Endodermal cell (in vitro differentiated cells): ENCODE results near the gene LRP1. TPM values are rescaled to one million over a fixed set of nuclear protein-coding genes. Genes with fewer than 3 reads are reported as not detected.

Source experiments
- DNase-seq: peaks from one replicate; pipeline ENCODE4 v3.0.0-alpha.2; 2017
- H3K27ac ChIP-seq: 2 replicates; pipeline ENCODE4 v1.5.1; 2013; ENCODE audit warnings: mild to moderate bottlenecking, low read depth, low read length, moderate library complexity
- H3K27me3 ChIP-seq: 2 replicates; pipeline ENCODE4 v1.6.1; 2013; ENCODE audit warnings: mild to moderate bottlenecking, low read length, moderate library complexity; ENCODE audit not compliant: insufficient read depth, control insufficient read depth, poor library complexity, severe bottlenecking
- H3K36me3 ChIP-seq: 2 replicates; pipeline ENCODE4 v1.7.0; 2013; ENCODE audit warnings: mild to moderate bottlenecking, low read length, moderate library complexity; ENCODE audit not compliant: control insufficient read depth, insufficient read depth
- H3K4me1 ChIP-seq: one replicate; pipeline ENCODE4 v1.7.0; 2013; ENCODE audit warnings: low read length; ENCODE audit not compliant: control insufficient read depth, insufficient read depth
- H3K4me3 ChIP-seq: 2 replicates; pipeline ENCODE4 v1.5.1; 2013; ENCODE audit warnings: mild to moderate bottlenecking, low read length, moderate library complexity
- H3K9ac ChIP-seq: 2 replicates; pipeline ENCODE4 v1.6.1; 2013; ENCODE audit warnings: mild to moderate bottlenecking, low read length, moderate library complexity; ENCODE audit not compliant: poor library complexity, severe bottlenecking; ENCODE audit errors: extremely low read depth
- H3K9me3 ChIP-seq: 2 replicates; pipeline ENCODE4 v1.6.1; 2013; ENCODE audit warnings: mild to moderate bottlenecking, low read length, moderate library complexity; ENCODE audit not compliant: control insufficient read depth
- H3K27ac Mint-ChIP-seq: 2 replicates; pipeline ENCODE4 v1.8.0; 2020; ENCODE audit warnings: mixed read lengths
- H3K27me3 Mint-ChIP-seq: 2 replicates; pipeline ENCODE4 v1.8.0; 2021; ENCODE audit warnings: mild to moderate bottlenecking, mixed read lengths; ENCODE audit not compliant: insufficient read depth
- H3K36me3 Mint-ChIP-seq: 2 replicates; pipeline ENCODE4 v1.8.0; 2020; ENCODE audit warnings: low read depth, mixed read lengths
- H3K4me1 Mint-ChIP-seq: 2 replicates; pipeline ENCODE4 v1.8.0; 2020; ENCODE audit warnings: mixed read lengths
- H3K4me3 Mint-ChIP-seq: 2 replicates; pipeline ENCODE4 v1.8.0; 2020; ENCODE audit warnings: mild to moderate bottlenecking, moderate library complexity, mixed read lengths
- H3K9me3 Mint-ChIP-seq: 2 replicates; pipeline ENCODE4 v1.8.0; 2020; ENCODE audit warnings: mild to moderate bottlenecking, mixed read lengths
- CTCF ChIP-seq: fragments of 200-600 bp; sonication (generic); conservative IDR thresholded peaks from 2 replicates; pipeline ENCODE4 v1.5.0; 2021; ENCODE audit warnings: antibody characterized with exemption, mild to moderate bottlenecking
- WGBS, 2 experiments: methylation state at CpG; one replicate each; pipeline versions ENCODE4 v1.1.5 to v1.1.7; 2013; ENCODE audit warnings: missing lambda C conversion rate in 2 of 2, mixed read lengths in 1 of 2; ENCODE audit not compliant: insufficient coverage in 1 of 2, insufficient read length in 1 of 2; 5-methylcytosine and 5-hydroxymethylcytosine counted together
- total RNA-seq, 2 donors: library from RNA; stranded (reverse); fragmentation: NEBNext Ultra II Directional in 1 of 2; extraction: Animal tissue kit (Norgen Biotek cat#: 25700) in 1 of 2; gene quantifications; 2 replicates in 1 of 2; 3 replicates in 1 of 2; pipeline ENCODE4 v1.2.1, GENCODE V29; 2021

The LRP1 gene
- total RNA-seq, 2 donors from 2014 or later, result 74.5 to 87.7 TPM

- no peaks in the 10 kb centered on the region for H3K27me3 Mint-ChIP-seq
- Histone ChIP-seq H3K27ac (no peak overlapping the region), H3K9ac (no peak overlapping the region), H3K27me3 (no peaks in the 10 kb centered on the region), H3K9me3 (no peaks in the 10 kb centered on the region), H3K4me3 (no peak overlapping the region), H3K4me1 (no peaks in the 10 kb centered on the region), H3K36me3 (peaks cover 71% of the 10 kb centered on the region)
- no peak overlapping the region for H3K27ac Mint-ChIP-seq
- 96 to 98% methylated on average over 13 to 14 of the region's 14 CpGs for WGBS, 2 experiments
- peaks cover 66% of the 10 kb centered on the region for H3K36me3 Mint-ChIP-seq
- no peak overlapping the region for H3K4me3 Mint-ChIP-seq
- DNase-seq, result no peak
- H3K9me3 Mint-ChIP-seq, result no peaks in the 10 kb centered on the region
- no peaks in the 10 kb centered on the region for H3K4me1 Mint-ChIP-seq
- TF ChIP-seq CTCF, result no peak
Observed at GRCh38 chr12:57173683-57174082, 45.4 kb downstream of the LRP1 start.

GRCh38 chr12:57175428-57176138 is 47.3 kb downstream of the LRP1 start:
- no peak overlapping the region for H3K4me3 Mint-ChIP-seq
- H3K36me3 ChIP-seq, result peaks cover 61% of the 10 kb centered on the region

GRCh38 chr12:57176139-57176477 is 47.8 kb downstream of the LRP1 start:
- H3K27me3 Mint-ChIP-seq, result no peaks in the 10 kb centered on the region
- H3K9ac ChIP-seq, result no peak overlapping the region
- no peak for DNase-seq
- H3K4me3 Mint-ChIP-seq, result no peak overlapping the region
- WGBS, 2 experiments, result 86 to 94% methylated on average over 7 to 9 of the region's 9 CpGs
- H3K9me3 Mint-ChIP-seq, result no peaks in the 10 kb centered on the region
- peak overlapping the region; percentile 79 for H3K27ac Mint-ChIP-seq
- H3K4me1 Mint-ChIP-seq, result no peaks in the 10 kb centered on the region
- H3K36me3 Mint-ChIP-seq, result peaks cover 56% of the 10 kb centered on the region
- no peak overlapping the region for H3K27ac ChIP-seq
- H3K4me1 ChIP-seq, result no peaks in the 10 kb centered on the region
- no peaks in the 10 kb centered on the region for H3K27me3 ChIP-seq
- TF ChIP-seq CTCF, result peak; percentile 39
- H3K4me3 ChIP-seq, result no peak overlapping the region
- peaks cover 59% of the 10 kb centered on the region for H3K36me3 ChIP-seq
- no peaks in the 10 kb centered on the region for H3K9me3 ChIP-seq

More at GRCh38 chr12:57175428-57176138, 47.3 kb downstream of the LRP1 start:
- Mint-ChIP-seq H3K27me3 (no peaks in the 10 kb centered on the region), H3K36me3 (peaks cover 61% of the 10 kb centered on the region), H3K9me3 (no peaks in the 10 kb centered on the region), H3K4me1 (no peaks in the 10 kb centered on the region), H3K27ac (peak overlapping the region; percentile 79)
- Histone ChIP-seq H3K27ac (no peak overlapping the region), H3K9ac (no peak overlapping the region), H3K9me3 (no peaks in the 10 kb centered on the region), H3K27me3 (no peaks in the 10 kb centered on the region), H3K4me3 (no peak overlapping the region), H3K4me1 (no peaks in the 10 kb centered on the region)
- DNase-seq, result peak; percentile 98
- peak; percentile 87 for TF ChIP-seq CTCF
- WGBS, 2 experiments, result 73 to 79% methylated on average over 17 to 29 of the region's 29 CpGs
